NCI-H1105 (cell line): ENCODE measurements around the gene VSIG8.

Experiments used
- DNase-seq: peaks from one replicate; lab custom pipeline; 2025; lab: John Stamatoyannopoulos, UW

Gene VSIG8

GRCh38 chr1:159883134-159883533 lies 20.7 kb upstream of the VSIG8 start:
- no peak for DNase-seq

- DNase-seq, result no peak
Measured at GRCh38 chr1:159882527-159882862, 20.0 kb upstream of the VSIG8 start.

- peak; percentile 94 for DNase-seq
Measured at GRCh38 chr1:159881622-159882526, 19.4 kb upstream of the VSIG8 start.

GRCh38 chr1:159880430-159880829 lies 18.0 kb upstream of the VSIG8 start:
- DNase-seq, result no peak

- DNase-seq, result no peak
Measured at GRCh38 chr1:159879977-159880376, 17.5 kb upstream of the VSIG8 start.

GRCh38 chr1:159879136-159879535 lies 16.7 kb upstream of the VSIG8 start:
- no peak for DNase-seq

- peak; percentile 66 for DNase-seq
Measured at GRCh38 chr1:159877695-159878444, 15.4 kb upstream of the VSIG8 start.

GRCh38 chr1:159873530-159874143 lies 11.2 kb upstream of the VSIG8 start:
- no peak for DNase-seq

GRCh38 chr1:159872891-159873290 lies 10.4 kb upstream of the VSIG8 start:
- no peak for DNase-seq

- no peak for DNase-seq
Measured at GRCh38 chr1:159870704-159871103, 8.2 kb upstream of the VSIG8 start.

- DNase-seq, result no peak
Measured at GRCh38 chr1:159869607-159870006, 7.2 kb upstream of the VSIG8 start.

GRCh38 chr1:159869173-159869572 lies 6.7 kb upstream of the VSIG8 start:
- DNase-seq, result no peak

- DNase-seq, result no peak
Measured at GRCh38 chr1:159868766-159869165, 6.3 kb upstream of the VSIG8 start.

GRCh38 chr1:159867664-159868026 lies 5.2 kb upstream of the VSIG8 start:
- DNase-seq, result peak; percentile 95

- no peak for DNase-seq
Measured at GRCh38 chr1:159866905-159867663, 4.6 kb upstream of the VSIG8 start.

- DNase-seq, result no peak
Measured at GRCh38 chr1:159866066-159866465, 3.6 kb upstream of the VSIG8 start.

GRCh38 chr1:159864262-159864661 lies 1.8 kb upstream of the VSIG8 start:
- no peak for DNase-seq

- DNase-seq, result no peak
Measured at GRCh38 chr1:159862031-159862430, 426 bp downstream of the VSIG8 start.

GRCh38 chr1:159861218-159861617 lies 1.2 kb downstream of the VSIG8 start:
- no peak for DNase-seq

- no peak for DNase-seq
Measured at GRCh38 chr1:159860456-159860855, 2.0 kb downstream of the VSIG8 start.

- no peak for DNase-seq
Measured at GRCh38 chr1:159859767-159860322, 2.6 kb downstream of the VSIG8 start.

- DNase-seq, result no peak
Measured at GRCh38 chr1:159857889-159858288, 4.6 kb downstream of the VSIG8 start.
